ENCODE data around the gene TLX2. TPM values are rescaled to one million over a fixed set of nuclear protein-coding genes. Genes with fewer than 3 reads are reported as not detected.

TLX2 gene
- total RNA-seq, 3 donors from 2014 or later = not detected

- DNase-seq (ENCODE audit: low spot score in 2 of 2) = no peak
- intact Hi-C loops (cut with DNase I; ENCODE audit: low total_unique reads) = loop anchor here (5.0 kb wide), 1 partner anchor 772 kb away; no protein-coding TSS in a partner anchor
Observed at GRCh38 chr2:74555610-74556103, 41.4 kb downstream of the TLX2 start.

DNA sequence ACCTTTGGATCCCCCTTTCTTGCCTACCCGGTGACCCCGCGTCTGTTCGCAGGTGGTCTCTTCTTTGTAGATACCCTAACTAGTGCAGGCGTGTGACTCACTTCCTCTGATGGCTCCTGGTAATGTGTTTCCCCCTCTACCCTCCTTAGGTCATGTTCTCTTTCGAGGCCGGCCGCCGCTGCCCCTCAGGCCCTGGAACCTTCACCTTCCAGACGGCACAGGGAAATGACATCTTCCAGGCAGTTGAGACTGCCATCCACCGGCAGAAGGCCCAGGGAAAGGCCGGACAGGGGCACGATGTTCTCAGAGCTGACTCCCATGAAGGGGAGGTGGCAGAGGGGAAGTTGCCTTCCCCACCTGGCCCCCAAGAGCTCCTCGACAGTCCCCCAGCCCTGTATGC, 41.9 kb downstream of the TLX2 start:
- Histone ChIP-seq H3K27ac (peak overlapping the region in 1 of 2 donors; percentile 87), H3K27me3 (no peaks in the 10 kb centered on the region), H3K9me3 (no peaks in the 10 kb centered on the region), H3K36me3 (no peaks in the 10 kb centered on the region), H3K4me1 (peaks cover 0 to 9% of the 10 kb centered on the region in 2 donors), H3K4me3 (peak overlapping the region in 1 of 3 donors; percentile 73)
- no peak for DNase-seq (ENCODE audit: low spot score in 2 of 2)
- intact Hi-C loops (cut with DNase I; ENCODE audit: low total_unique reads) = loop anchor here (5.0 kb wide), 1 partner anchor 771 kb away; no protein-coding TSS in a partner anchor
- TF ChIP-seq POLR2AphosphoS5 (IDR thresholded peaks at IDR 0.05) (no peak), POLR2A (IDR thresholded peaks at IDR 0.05) (no peak)

More at GRCh38 chr2:74555610-74556103, 41.4 kb downstream of the TLX2 start:
- H3K4me3 ChIP-seq = peak overlapping the region; percentile 73 to 83 (median 73)
- H3K4me1 ChIP-seq = peaks cover 0 to 9% of the 10 kb centered on the region in 2 donors
- no peaks in the 10 kb centered on the region for H3K27me3 ChIP-seq
- H3K36me3 ChIP-seq = no peaks in the 10 kb centered on the region
- H3K9me3 ChIP-seq = no peaks in the 10 kb centered on the region
- TF ChIP-seq POLR2AphosphoS5 (IDR thresholded peaks at IDR 0.05) = no peak
- TF ChIP-seq CTCF (IDR thresholded peaks at IDR 0.05) = no peak
- no peak for TF ChIP-seq POLR2A (IDR thresholded peaks at IDR 0.05)
- H3K27ac ChIP-seq = peak overlapping the region in 1 of 2 donors; percentile 87

GRCh38 chr2:74556831-74557370, 42.7 kb downstream of the TLX2 start:
- intact Hi-C loops (cut with DNase I; ENCODE audit: low total_unique reads) = loop anchor here (5.0 kb wide), 1 partner anchor 770 kb away; no protein-coding TSS in a partner anchor
- no peaks in the 10 kb centered on the region for H3K36me3 ChIP-seq
- no peak for DNase-seq (ENCODE audit: low spot score in 2 of 2)

GRCh38 chr2:74558284-74559230, 44.3 kb downstream of the TLX2 start:
- intact Hi-C loops (cut with DNase I; ENCODE audit: low total_unique reads) = loop anchor here (5.0 kb wide), 1 partner anchor 769 kb away; no protein-coding TSS in a partner anchor
- TF ChIP-seq POLR2AphosphoS5 (IDR thresholded peaks at IDR 0.05) (no peak), POLR2A (IDR thresholded peaks at IDR 0.05) (no peak), CTCF (IDR thresholded peaks at IDR 0.05) (no peak)
- Histone ChIP-seq H3K27ac (peak overlapping the region in 1 of 2 donors; percentile 58), H3K36me3 (no peaks in the 10 kb centered on the region), H3K4me3 (no peak overlapping the region), H3K4me1 (peaks cover 0 to 9% of the 10 kb centered on the region in 2 donors), H3K9me3 (no peaks in the 10 kb centered on the region), H3K27me3 (no peaks in the 10 kb centered on the region)
- no peak for DNase-seq (ENCODE audit: low spot score in 2 of 2)

More at GRCh38 chr2:74556831-74557370, 42.7 kb downstream of the TLX2 start:
- Histone ChIP-seq H3K4me1 (peaks cover 0 to 9% of the 10 kb centered on the region in 2 donors), H3K27ac (no peak overlapping the region), H3K4me3 (no peak overlapping the region), H3K9me3 (no peaks in the 10 kb centered on the region), H3K27me3 (no peaks in the 10 kb centered on the region)
- TF ChIP-seq POLR2A (IDR thresholded peaks at IDR 0.05) = no peak
- TF ChIP-seq CTCF (IDR thresholded peaks at IDR 0.05) = no peak
- no peak for TF ChIP-seq POLR2AphosphoS5 (IDR thresholded peaks at IDR 0.05)

- TF ChIP-seq POLR2A (IDR thresholded peaks at IDR 0.05) (no peak), POLR2AphosphoS5 (IDR thresholded peaks at IDR 0.05) (no peak), CTCF (IDR thresholded peaks at IDR 0.05) (no peak)
- Histone ChIP-seq H3K27me3 (no peaks in the 10 kb centered on the region), H3K9me3 (no peaks in the 10 kb centered on the region), H3K36me3 (no peaks in the 10 kb centered on the region), H3K4me1 (peaks cover 0 to 9% of the 10 kb centered on the region in 2 donors), H3K27ac (peak overlapping the region; percentile 55 to 64), H3K4me3 (no peak overlapping the region)
- intact Hi-C loops (cut with DNase I; ENCODE audit: low total_unique reads) = loop anchor here (5.0 kb wide), 1 partner anchor 767 kb away; no protein-coding TSS in a partner anchor
- DNase-seq (ENCODE audit: low spot score in 2 of 2) = no peak
Observed at GRCh38 chr2:74559912-74560311, 45.7 kb downstream of the TLX2 start.

Measured in breast epithelium (tissue), 4 donors.